Erythroblast (primary cell): ENCODE results near the gene FHAD1.

Experiments used
- GATA1 ChIP-seq: IDR thresholded peaks from 2 replicates; pipeline ENCODE4 v1.6.1; 2011; ENCODE audit warnings: low read depth, mild to moderate bottlenecking, control low read depth, low read length, moderate library complexity
- POLR2A ChIP-seq: IDR thresholded peaks from 2 replicates; pipeline ENCODE4 v1.6.1; 2011; ENCODE audit warnings: mild to moderate bottlenecking, low read length

DNA sequence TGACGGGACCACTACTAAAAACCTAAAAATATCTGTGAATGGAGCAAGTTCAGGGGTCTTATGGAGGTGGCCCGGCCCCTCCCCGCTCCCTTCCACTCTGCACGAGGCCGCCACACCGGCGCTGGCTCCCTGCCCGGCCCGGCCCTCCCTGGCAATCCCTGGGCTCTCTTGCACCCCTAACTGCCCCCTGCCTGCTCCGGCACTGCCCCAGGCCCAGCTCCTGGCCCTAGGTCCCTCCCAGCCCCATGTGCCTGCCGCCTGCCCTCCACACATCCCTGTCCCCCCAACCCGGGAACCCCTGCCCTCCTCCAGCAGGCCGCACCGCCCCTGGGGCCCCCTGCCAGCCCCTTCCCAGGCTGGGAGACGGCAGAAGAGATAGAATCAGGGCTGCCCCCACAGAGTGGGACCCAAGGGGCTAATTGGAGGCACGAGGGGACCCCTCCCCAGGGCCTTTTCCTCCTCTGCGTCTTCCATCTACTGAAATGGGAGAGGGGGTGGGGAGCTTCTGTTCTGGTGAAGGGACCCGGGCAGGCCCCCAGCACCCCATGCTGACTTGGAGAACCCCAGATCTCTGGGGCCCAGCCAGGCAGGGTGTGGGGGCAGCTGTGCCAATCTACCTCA lies 181.9 kb downstream of the FHAD1 start:
- TF ChIP-seq POLR2A (no peak), GATA1 (no peak)
